Neural progenitor cell (in vitro differentiated cells): ENCODE results near the gene TUBA3E. TPM values are rescaled to one million over a fixed set of nuclear protein-coding genes. Genes with fewer than 3 reads are reported as not detected.
"Not testable (repeated sequence)": the region's sequence is repeated elsewhere in the genome, so short reads cannot be mapped to it uniquely, and the experiment has no call there.

Source experiments
- DNase-seq: peaks from one replicate; pipeline ENCODE4 v3.0.0-alpha.2; 2016; ENCODE audit warnings: low spot score
- H2AFZ ChIP-seq: fragments of 200-600 bp; sonication (generic); replicated peaks from 2 replicates; pipeline ENCODE4 v1.6.1; 2016; ENCODE audit warnings: antibody characterized with exemption
- H3F3A ChIP-seq: fragments of 200-600 bp; sonication (generic); 2 replicates; pipeline ENCODE4 v1.6.1; 2016; ENCODE audit warnings: antibody characterized with exemption, low read depth
- H3K27ac ChIP-seq: fragments of 200-600 bp; sonication (generic); 2 replicates; pipeline ENCODE4 v1.5.1; 2016; ENCODE audit warnings: mild to moderate bottlenecking
- H3K27me3 ChIP-seq: fragments of 200-600 bp; sonication (generic); 2 replicates; pipeline ENCODE4 v1.6.1; 2016; ENCODE audit warnings: mild to moderate bottlenecking, moderate library complexity
- H3K36me3 ChIP-seq: fragments of 200-600 bp; sonication (generic); 2 replicates; pipeline ENCODE4 v1.5.1; 2016
- H3K4me1 ChIP-seq: fragments of 200-600 bp; sonication (generic); 2 replicates; pipeline ENCODE4 v1.6.1; 2016; ENCODE audit warnings: mixed run types
- H3K4me2 ChIP-seq: fragments of 200-600 bp; sonication (generic); 2 replicates; pipeline ENCODE4 v1.6.1; 2016
- H3K4me3 ChIP-seq: fragments of 200-600 bp; sonication (generic); 2 replicates; pipeline ENCODE4 v1.5.1; 2016
- H3K79me2 ChIP-seq: fragments of 200-600 bp; sonication (generic); 2 replicates; pipeline ENCODE4 v1.6.1; 2016; ENCODE audit warnings: low read depth
- H3K9ac ChIP-seq: fragments of 200-600 bp; sonication (generic); 2 replicates; pipeline ENCODE4 v1.6.1; 2016
- H3K9me3 ChIP-seq: fragments of 200-600 bp; sonication (generic); 2 replicates; pipeline ENCODE4 v1.5.1; 2016; ENCODE audit warnings: low read depth
- H4K20me1 ChIP-seq: fragments of 200-600 bp; sonication (generic); 2 replicates; pipeline ENCODE4 v1.6.1; 2016; ENCODE audit warnings: low read depth
- H3K27ac Mint-ChIP-seq: 3 replicates; pipeline ENCODE4 v1.8.0; 2021; ENCODE audit warnings: mixed read lengths
- H3K27me3 Mint-ChIP-seq: 2 replicates; pipeline ENCODE4 v1.8.0; 2022; ENCODE audit warnings: low read depth, mild to moderate bottlenecking, inconsistent platforms, moderate library complexity, mixed read lengths; ENCODE audit not compliant: insufficient read depth
- H3K36me3 Mint-ChIP-seq: 3 replicates; pipeline ENCODE4 v1.8.0; 2021; ENCODE audit warnings: mixed read lengths
- H3K4me1 Mint-ChIP-seq: 3 replicates; pipeline ENCODE4 v1.8.0; 2021; ENCODE audit warnings: mixed read lengths
- H3K4me3 Mint-ChIP-seq: 3 replicates; pipeline ENCODE4 v1.8.0; 2021; ENCODE audit warnings: mild to moderate bottlenecking, moderate library complexity, mixed read lengths
- H3K9me3 Mint-ChIP-seq: 3 replicates; pipeline ENCODE4 v1.8.0; 2020; ENCODE audit warnings: mixed read lengths
- CTCF ChIP-seq: fragments of 200-600 bp; sonication (generic); IDR thresholded peaks from 2 replicates; pipeline ENCODE4 v1.5.1; 2017; ENCODE audit warnings: antibody characterized with exemption, mild to moderate bottlenecking
- EZH2 ChIP-seq: fragments of 200-600 bp; sonication (generic); IDR thresholded peaks from 2 replicates; pipeline ENCODE4 v1.6.1; 2017; ENCODE audit warnings: antibody characterized with exemption, mild to moderate bottlenecking, moderate library complexity
- EZH2phosphoT487 ChIP-seq: fragments of 200-600 bp; sonication (generic); IDR thresholded peaks from 2 replicates; pipeline ENCODE4 v1.6.1; 2017; ENCODE audit warnings: antibody characterized with exemption
- total RNA-seq: library from RNA; depleted of rRNA; stranded (reverse); fragments of >200 nt; gene quantifications from 2 replicates; pipeline ENCODE4 v1.2.3, GENCODE V29; 2015; ENCODE audit warnings: low replicate concordance

TUBA3E gene
- total RNA-seq, 1 donor from 2014 or later: not detected

GRCh38 chr2:130152816-130153595 lies 45.2 kb downstream of the TUBA3E start:
- Histone ChIP-seq H3K79me2 (no peaks in the 10 kb centered on the region), H3K9me3 (no peaks in the 10 kb centered on the region), H3K27me3 (no peaks in the 10 kb centered on the region), H2AFZ (no peak overlapping the region), H4K20me1 (peaks cover 25% of the 10 kb centered on the region), H3K36me3 (no peaks in the 10 kb centered on the region), H3K4me3 (no peak overlapping the region), H3K9ac (no peak overlapping the region), H3F3A (no peaks in the 10 kb centered on the region), H3K27ac (no peak overlapping the region), H3K4me2 (no peak overlapping the region), H3K4me1 (no peaks in the 10 kb centered on the region)
- Mint-ChIP-seq H3K9me3 (no peaks in the 10 kb centered on the region), H3K27me3 (peaks cover 7% of the 10 kb centered on the region), H3K27ac (no peak overlapping the region), H3K36me3 (peaks cover 2% of the 10 kb centered on the region), H3K4me1 (no peaks in the 10 kb centered on the region), H3K4me3 (no peak overlapping the region)
- DNase-seq: no peak
- TF ChIP-seq EZH2phosphoT487 (no peak), EZH2 (no peak), CTCF (no peak)

DNA sequence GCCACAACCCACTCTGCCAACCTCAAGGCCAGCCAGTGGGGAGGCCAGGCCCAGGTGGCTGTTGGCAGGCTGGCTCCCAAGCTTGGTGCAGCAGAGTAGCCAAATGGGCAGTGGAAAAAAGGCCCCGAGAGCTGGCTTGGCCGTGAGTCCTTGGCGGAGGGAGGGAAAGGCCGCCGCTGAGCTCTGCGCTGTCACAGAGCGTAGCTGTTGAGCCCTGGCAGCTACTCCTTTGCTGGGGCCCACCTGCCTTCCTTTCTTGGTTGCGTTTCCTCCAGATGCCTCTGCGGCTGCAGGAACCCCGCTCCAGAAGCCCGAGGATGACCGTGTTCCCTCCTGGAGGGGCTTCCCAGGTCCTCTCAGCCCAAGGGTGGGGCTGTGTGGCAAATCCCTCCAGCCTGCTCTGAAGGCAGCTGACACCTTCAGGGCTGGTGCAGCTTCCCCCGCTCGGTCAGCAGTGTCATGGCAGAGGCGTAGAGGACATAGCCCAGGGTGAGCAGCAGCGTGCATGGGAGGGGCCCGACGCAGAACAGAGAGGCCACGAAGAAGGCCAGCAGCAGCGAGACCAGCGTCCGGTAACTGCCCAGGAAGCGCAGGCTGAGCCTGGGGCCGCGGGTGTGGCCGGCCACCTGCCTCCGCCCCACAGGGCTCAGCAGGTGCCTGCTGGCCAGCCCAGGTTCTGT lies 46.0 kb downstream of the TUBA3E start:
- H3K9me3 Mint-ChIP-seq, DNase-seq, H3K4me1 Mint-ChIP-seq, H3K79me2 ChIP-seq, H3K9ac ChIP-seq, H3K9me3 ChIP-seq, H3K4me3 ChIP-seq, H3K36me3 Mint-ChIP-seq, H3K27me3 ChIP-seq, H3K27ac ChIP-seq, H3K4me2 ChIP-seq, H3F3A ChIP-seq, H3K27me3 Mint-ChIP-seq, H3K27ac Mint-ChIP-seq, H2AFZ ChIP-seq, H3K4me3 Mint-ChIP-seq, H3K4me1 ChIP-seq, H3K36me3 ChIP-seq: not testable (repeated sequence)
- peaks cover 25% of the 10 kb centered on the region for H4K20me1 ChIP-seq

GRCh38 chr2:130151145-130151512 lies 47.1 kb downstream of the TUBA3E start:
- not testable (repeated sequence) for H3K4me1 Mint-ChIP-seq, H3K4me1 ChIP-seq, H3K4me3 ChIP-seq, H2AFZ ChIP-seq, H3K9me3 ChIP-seq, H3K9me3 Mint-ChIP-seq, H3K27ac Mint-ChIP-seq, H3K27me3 ChIP-seq, H3K4me3 Mint-ChIP-seq, H3K9ac ChIP-seq, H3F3A ChIP-seq, H3K36me3 ChIP-seq, H3K4me2 ChIP-seq, H3K79me2 ChIP-seq, H3K36me3 Mint-ChIP-seq, H3K27me3 Mint-ChIP-seq, DNase-seq, H3K27ac ChIP-seq
- peaks cover 27% of the 10 kb centered on the region for H4K20me1 ChIP-seq

DNA sequence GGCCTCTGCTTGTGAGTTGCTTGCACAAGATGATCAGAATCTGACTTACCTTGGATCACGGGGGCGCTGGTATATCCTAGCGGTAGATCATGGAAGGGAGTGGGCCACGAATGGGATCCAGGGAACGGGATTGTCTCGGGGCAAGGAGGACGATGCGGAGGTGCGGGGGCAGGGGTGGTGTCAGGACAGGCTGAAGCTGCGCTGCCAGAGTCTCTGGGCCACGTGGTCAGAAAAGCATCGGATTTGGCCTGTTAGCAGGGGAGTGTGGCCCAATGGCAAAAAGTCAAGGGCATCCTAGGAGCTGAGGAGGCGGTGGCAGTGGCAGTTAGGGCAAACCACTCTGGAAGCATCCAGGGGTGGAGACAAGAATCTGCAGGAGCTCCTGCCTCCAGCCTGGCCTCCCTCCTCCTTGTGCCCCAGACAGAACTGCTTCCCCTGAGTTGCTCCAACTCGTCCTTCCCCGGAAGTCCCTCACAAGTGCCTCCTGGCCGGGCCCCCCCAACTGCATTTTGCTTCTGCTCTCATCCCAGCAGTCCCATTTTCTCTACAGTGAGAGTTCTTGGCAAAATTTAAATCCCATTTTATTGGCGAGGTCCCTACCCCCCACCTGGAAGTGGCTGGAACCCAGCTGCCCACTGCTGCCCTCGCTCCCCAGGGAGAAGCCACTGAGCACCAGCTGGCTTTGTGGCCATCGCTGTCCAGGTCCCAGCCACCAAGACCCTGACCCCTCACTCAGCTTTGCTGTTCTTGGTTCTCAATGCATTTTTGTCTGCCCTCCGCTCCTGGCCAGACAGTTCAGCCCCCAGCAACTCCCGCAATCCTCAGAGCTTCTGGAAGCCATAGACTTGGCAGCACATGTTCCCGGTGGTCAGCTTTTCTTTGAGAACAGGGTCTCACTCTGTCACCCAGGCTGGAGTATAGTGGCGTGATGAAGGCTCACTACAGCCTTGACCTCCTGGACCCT lies 47.8 kb downstream of the TUBA3E start:
- Histone ChIP-seq H3K9ac (no peak overlapping the region), H4K20me1 (peaks cover 27% of the 10 kb centered on the region), H3K4me2 (no peak overlapping the region), H2AFZ (no peak overlapping the region), H3F3A (peaks cover 4% of the 10 kb centered on the region), H3K4me1 (no peaks in the 10 kb centered on the region), H3K79me2 (peaks cover 6% of the 10 kb centered on the region), H3K9me3 (no peaks in the 10 kb centered on the region), H3K27ac (no peak overlapping the region), H3K27me3 (no peaks in the 10 kb centered on the region), H3K36me3 (no peaks in the 10 kb centered on the region), H3K4me3 (no peak overlapping the region)
- DNase-seq: no peak
- no peak overlapping the region for H3K27ac Mint-ChIP-seq
- TF ChIP-seq EZH2: no peak
- no peak for TF ChIP-seq EZH2phosphoT487
- no peak for TF ChIP-seq CTCF
- H3K27me3 Mint-ChIP-seq: peaks cover 5% of the 10 kb centered on the region
- H3K4me1 Mint-ChIP-seq: no peaks in the 10 kb centered on the region
- H3K36me3 Mint-ChIP-seq: peaks cover 2% of the 10 kb centered on the region
- H3K9me3 Mint-ChIP-seq: no peaks in the 10 kb centered on the region
- H3K4me3 Mint-ChIP-seq: no peak overlapping the region

DNA sequence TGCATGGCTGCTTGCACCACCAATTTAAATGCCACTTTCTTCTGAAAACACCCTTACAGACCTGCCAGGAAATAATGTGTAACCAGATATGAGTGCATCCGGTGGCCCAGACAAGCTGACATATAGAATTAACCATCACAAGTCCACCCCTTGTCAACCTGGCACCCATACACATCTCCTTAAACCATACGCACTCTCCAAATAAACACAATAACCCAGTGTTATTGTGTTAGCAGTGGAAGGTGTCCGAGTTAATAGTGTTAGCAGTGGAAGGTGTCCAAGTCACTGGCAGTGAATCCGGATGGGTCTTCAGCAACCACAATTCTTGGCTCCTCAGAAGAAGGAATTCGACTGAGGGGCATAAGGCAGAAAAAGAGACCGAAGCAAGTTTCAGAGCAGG lies 49.7 kb downstream of the TUBA3E start:
- H3K27me3 Mint-ChIP-seq, H3K27ac ChIP-seq, DNase-seq, H2AFZ ChIP-seq, H3K79me2 ChIP-seq, H3K27me3 ChIP-seq, H3K9me3 ChIP-seq, H3K4me1 Mint-ChIP-seq, H3K4me3 ChIP-seq, H3K4me3 Mint-ChIP-seq, H3K9me3 Mint-ChIP-seq, H3K27ac Mint-ChIP-seq, H3K4me1 ChIP-seq, H3K4me2 ChIP-seq, H3K36me3 ChIP-seq, H3K36me3 Mint-ChIP-seq, H3K9ac ChIP-seq: not testable (repeated sequence)
- peaks cover 16% of the 10 kb centered on the region for H3F3A ChIP-seq
- peaks cover 32% of the 10 kb centered on the region for H4K20me1 ChIP-seq

DNA sequence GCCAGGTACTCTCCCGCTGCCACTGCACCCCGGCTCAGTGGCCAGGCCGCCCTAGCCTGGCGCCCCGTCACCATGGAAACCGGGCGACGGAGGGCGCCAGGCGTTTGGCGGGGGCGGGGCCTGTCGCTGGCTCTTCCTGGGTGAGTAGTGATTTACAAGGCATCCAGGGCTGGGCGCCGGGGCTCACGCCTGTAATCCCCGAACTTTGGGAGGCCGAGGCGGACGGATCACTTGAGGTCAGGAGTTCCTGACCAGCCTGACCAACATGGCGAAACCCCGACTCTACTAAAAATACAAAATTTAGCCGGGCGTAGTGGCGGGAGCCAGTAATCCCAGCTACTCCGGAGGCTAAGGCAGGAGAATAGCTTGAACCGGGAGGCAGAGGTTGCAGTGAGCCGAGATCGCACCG lies 53.2 kb downstream of the TUBA3E start, which contains the start of gene CCDC74B:
CCDC74B (minus strand) TSS at position 107 of the 409 bp plus-strand sequence. CDS start 116 bp downstream, outside the sequence.
- peak; percentile 90 for DNase-seq
- Histone ChIP-seq H3F3A (peaks cover 21% of the 10 kb centered on the region), H3K4me3 (peak within 1 kb of the TSS; percentile 53), H4K20me1 (peaks cover 38% of the 10 kb centered on the region), H3K4me2 (peak within 1 kb of the TSS; percentile 74)
- H3K36me3 Mint-ChIP-seq, H3K36me3 ChIP-seq, H3K9me3 Mint-ChIP-seq, H3K4me1 ChIP-seq, H2AFZ ChIP-seq, H3K4me1 Mint-ChIP-seq, H3K79me2 ChIP-seq, H3K27ac ChIP-seq, H3K9me3 ChIP-seq, H3K27me3 ChIP-seq, H3K27me3 Mint-ChIP-seq, H3K9ac ChIP-seq: not testable (repeated sequence)
- Mint-ChIP-seq H3K27ac (peak within 1 kb of the TSS; percentile 66), H3K4me3 (peak within 1 kb of the TSS; percentile 90)
